Thoracic aorta (tissue), 2 donors: Measurements from ENCODE around the gene NME9. TPM values are rescaled to one million over a fixed set of nuclear protein-coding genes. Genes with fewer than 3 reads are reported as not detected.

Experiments
- ATAC-seq: fragments of 150-250 bp; one replicate; pipeline ENCODE4 v1.8.0; 2017; ENCODE audit warnings: low read depth; ENCODE audit not compliant: insufficient number of reproducible peaks, low FRiP score
- DNase-seq: peaks from one replicate; pipeline ENCODE4 v3.0.0-alpha.2; 2020; ENCODE audit warnings: low spot score
- H3K27ac ChIP-seq, 2 donors: fragments of 200-600 bp; sonication (generic); 1 replicate in 1 of 2; 2 replicates in 1 of 2; pipeline ENCODE4 v1.5.1; 2016; ENCODE audit warnings: mild to moderate bottlenecking in 2 of 2, moderate library complexity in 2 of 2
- H3K27me3 ChIP-seq: fragments of 200-600 bp; sonication (generic); replicated peaks from 2 replicates; pipeline ENCODE4 v1.6.0; 2016; ENCODE audit warnings: mild to moderate bottlenecking; ENCODE audit not compliant: insufficient read depth
- H3K36me3 ChIP-seq: fragments of 200-600 bp; sonication (generic); one replicate; pipeline ENCODE4 v1.5.1; 2016
- H3K4me1 ChIP-seq, 2 donors: fragments of 200-600 bp; sonication (generic); 1 replicate in 1 of 2; 2 replicates in 1 of 2; pipeline versions ENCODE4 v1.5.1 to v1.6.0; 2016; ENCODE audit warnings: low read depth in 2 of 2, mild to moderate bottlenecking in 1 of 2; ENCODE audit not compliant: control insufficient read depth in 1 of 2
- H3K4me3 ChIP-seq: fragments of 200-600 bp; sonication (generic); 2 replicates; pipeline ENCODE4 v1.5.1; 2016; ENCODE audit warnings: mild to moderate bottlenecking
- H3K9me3 ChIP-seq: fragments of 200-600 bp; sonication (generic); 2 replicates; pipeline ENCODE4 v1.5.1; 2016
- CTCF ChIP-seq: fragments of 200-600 bp; sonication (generic); IDR thresholded peaks from one replicate; pipeline ENCODE4 v1.5.1; 2019; ENCODE audit warnings: antibody characterized with exemption
- total RNA-seq, 2 donors: library from RNA; depleted of rRNA; stranded (reverse); fragments of >200 nt; gene quantifications; one replicate each; pipeline versions ENCODE4 v1.1.0 to v1.2.3, GENCODE V29; 2016

Gene NME9
- total RNA-seq, 2 donors from 2014 or later = not detected

- Histone ChIP-seq H3K4me1 (peaks cover 17 to 55% of the 10 kb centered on the region in 2 donors), H3K9me3 (no peaks in the 10 kb centered on the region), H3K27ac (peak overlapping the region; percentile 89 to 95), H3K4me3 (peak overlapping the region; percentile 87), H3K27me3 (no peaks in the 10 kb centered on the region), H3K36me3 (no peaks in the 10 kb centered on the region)
- no peak for DNase-seq
- no peak for TF ChIP-seq CTCF
- ATAC-seq = no peak
Measured at GRCh38 chr3:138349926-138350665, 20.4 kb upstream of the NME9 start.

DNA sequence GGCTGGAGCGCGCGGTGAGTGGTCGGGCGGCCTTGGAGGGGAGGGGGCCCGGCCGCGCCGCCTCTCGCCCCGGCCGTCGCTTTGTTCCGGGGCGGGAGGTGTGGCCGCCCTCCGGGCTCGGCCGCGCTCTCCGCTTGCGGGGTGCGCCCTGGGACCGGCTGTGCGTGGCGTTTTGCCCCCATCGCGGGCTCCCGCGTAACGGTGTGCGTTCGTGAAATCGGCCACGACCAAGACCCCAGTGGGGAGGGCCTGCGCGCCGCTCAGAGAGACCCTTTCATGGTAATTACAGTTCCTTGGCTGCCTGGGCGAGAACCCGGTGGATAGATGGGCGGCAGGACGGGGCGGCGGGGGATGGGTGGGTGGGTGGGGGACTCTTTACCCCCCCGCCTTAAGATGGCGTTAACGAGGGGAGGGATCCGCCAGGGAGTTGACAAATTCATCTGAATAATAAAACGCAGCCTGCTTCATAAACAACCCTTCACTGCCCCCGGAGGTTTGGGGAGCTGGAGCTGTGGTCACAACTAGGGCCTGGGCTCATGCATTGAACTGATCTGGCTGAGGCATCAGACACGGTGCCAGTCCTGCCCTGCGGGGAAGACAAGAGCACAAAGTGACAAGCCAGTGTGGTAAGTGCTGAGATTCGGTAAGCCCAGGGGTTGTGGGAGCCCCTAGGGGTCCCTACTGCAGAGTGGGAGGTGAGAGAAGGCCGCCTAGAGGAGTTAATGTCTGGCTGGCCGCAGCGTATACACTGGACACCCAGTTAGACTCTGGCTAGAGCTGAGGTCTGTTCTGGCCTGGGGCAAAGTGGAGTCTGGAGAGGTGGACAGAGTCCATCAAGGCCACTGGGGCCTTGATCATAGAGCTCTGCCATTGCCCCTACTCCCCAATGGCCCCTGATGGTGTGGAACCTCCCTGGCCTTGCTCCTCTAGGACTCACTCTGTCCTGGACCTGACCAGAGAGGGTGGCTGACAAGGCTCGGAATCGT is 19.4 kb upstream of the NME9 start:
- no peak for TF ChIP-seq CTCF
- ATAC-seq (no peak), DNase-seq (no peak)

GRCh38 chr3:138347960-138348753 is 18.5 kb upstream of the NME9 start, which contains the start of gene MRAS:
Gene MRAS, plus strand, starts transcription at chr3:138348579. Its CDS starts 24,305 bp downstream, at chr3:138372884.
- peak; percentile 70 for ATAC-seq
- peak; percentile 38 for DNase-seq

More for the DNA sequence above, 19.4 kb upstream of the NME9 start:
- H3K9me3 ChIP-seq = no peaks in the 10 kb centered on the region
- H3K4me1 ChIP-seq = peaks cover 17 to 44% of the 10 kb centered on the region in 2 donors
- peak overlapping the region; percentile 87 for H3K4me3 ChIP-seq
- H3K27ac ChIP-seq = peak overlapping the region; percentile 89 to 95
- H3K27me3 ChIP-seq = no peaks in the 10 kb centered on the region
- no peaks in the 10 kb centered on the region for H3K36me3 ChIP-seq

DNA sequence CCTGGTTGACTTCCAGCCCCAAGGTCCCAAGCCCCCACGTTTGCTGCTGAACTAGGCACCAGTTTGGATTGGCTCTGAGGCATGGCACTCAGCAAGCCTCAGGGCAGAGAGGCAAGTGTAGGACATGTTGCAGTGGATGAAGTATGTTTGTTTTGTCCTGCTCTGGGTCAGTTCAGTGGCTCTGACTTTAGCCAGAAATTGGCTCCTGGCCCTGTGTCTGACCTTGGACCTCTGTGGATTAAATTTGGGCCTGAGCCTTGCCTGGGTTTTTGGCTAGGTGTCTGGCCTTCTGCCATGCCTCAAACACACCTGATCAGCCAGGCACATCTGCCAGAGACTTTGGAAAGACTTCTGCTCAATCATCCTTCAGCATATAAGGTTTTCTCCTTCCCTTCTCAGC is 15.1 kb upstream of the NME9 start:
- ATAC-seq (no peak), DNase-seq (no peak)
- Histone ChIP-seq H3K36me3 (no peaks in the 10 kb centered on the region), H3K27ac (no peak overlapping the region), H3K9me3 (no peaks in the 10 kb centered on the region), H3K27me3 (no peaks in the 10 kb centered on the region), H3K4me3 (no peak overlapping the region), H3K4me1 (peaks cover 0 to 4% of the 10 kb centered on the region in 2 donors)
- no peak for TF ChIP-seq CTCF

More at GRCh38 chr3:138347960-138348753, 18.5 kb upstream of the NME9 start, which contains the start of gene MRAS:
- peaks cover 17 to 35% of the 10 kb centered on the region in 2 donors for H3K4me1 ChIP-seq
- peak within 1 kb of the TSS; percentile 89 to 95 for H3K27ac ChIP-seq
- peak; percentile 28 for TF ChIP-seq CTCF
- H3K27me3 ChIP-seq = no peaks in the 10 kb centered on the region
- H3K9me3 ChIP-seq = no peaks in the 10 kb centered on the region
- H3K36me3 ChIP-seq = no peaks in the 10 kb centered on the region
- H3K4me3 ChIP-seq = peak within 1 kb of the TSS; percentile 87
